Skeletal muscle tissue (tissue), 4 donors: ENCODE results near the gene PHF19. TPM values are rescaled to one million over a fixed set of nuclear protein-coding genes. Genes with fewer than 3 reads are reported as not detected.

Source experiments
- H3K27ac ChIP-seq: one replicate; pipeline ENCODE4 v1.7.0; 2013; ENCODE audit warnings: mild to moderate bottlenecking, low read depth, low read length, inconsistent platforms
- H3K27me3 ChIP-seq, 3 donors: one replicate each; pipeline ENCODE4 v1.7.0; 2013; ENCODE audit warnings: low read length in 3 of 3; ENCODE audit not compliant: control insufficient read depth in 3 of 3, insufficient read depth in 3 of 3
- H3K36me3 ChIP-seq, 3 donors: one replicate each; pipeline ENCODE4 v1.7.0; 2013; ENCODE audit warnings: low read length in 3 of 3; ENCODE audit not compliant: control insufficient read depth in 3 of 3, insufficient read depth in 3 of 3
- H3K4me1 ChIP-seq, 3 donors: one replicate each; pipeline ENCODE4 v1.7.0; 2013; ENCODE audit warnings: low read length in 3 of 3, mild to moderate bottlenecking in 3 of 3; ENCODE audit not compliant: control insufficient read depth in 3 of 3, insufficient read depth in 3 of 3
- H3K4me3 ChIP-seq, 3 donors: one replicate each; pipeline ENCODE4 v1.7.0; 2013; ENCODE audit warnings: low read length in 3 of 3
- H3K9ac ChIP-seq, 3 donors: one replicate each; pipeline ENCODE4 v1.7.0; 2013; ENCODE audit warnings: low read length in 3 of 3, mild to moderate bottlenecking in 3 of 3, moderate library complexity in 2 of 3, low read depth in 1 of 3
- H3K9me3 ChIP-seq, 3 donors: one replicate each; pipeline ENCODE4 v1.7.0; 2013; ENCODE audit warnings: low read length in 3 of 3; ENCODE audit not compliant: control insufficient read depth in 3 of 3
- total RNA-seq: library from RNA; depleted of rRNA; stranded (reverse); fragments of >200 nt; gene quantifications from one replicate; pipeline ENCODE4 v1.2.3, GENCODE V29; 2014
- donor health status: Osteomylitis.

PHF19 gene
- 14.1 TPM for total RNA-seq

GRCh38 chr9:120876842-120877240 lies at the start of gene PHF19:
Gene PHF19, minus strand, starts transcription at chr9:120877188. Its CDS starts 2,447 bp downstream, at chr9:120874741.
- H3K9ac ChIP-seq = peak within 1 kb of the TSS; percentile 59 to 82 (median 76)
- peak within 1 kb of the TSS; percentile 72 for H3K27ac ChIP-seq
- peak within 1 kb of the TSS; percentile 69 to 93 (median 85) for H3K4me3 ChIP-seq
- H3K4me1 ChIP-seq = peaks cover 0 to 15% (median 11%) of the 10 kb centered on the region in 3 donors
- H3K9me3 ChIP-seq = no peaks in the 10 kb centered on the region
- peaks cover 0 to 2% (median 0%) of the 10 kb centered on the region in 3 donors for H3K36me3 ChIP-seq
- H3K27me3 ChIP-seq = peaks cover 5 to 26% (median 19%) of the 10 kb centered on the region in 3 donors

- Histone ChIP-seq H3K4me1 (peaks cover 12 to 19% (median 15%) of the 10 kb centered on the region in 3 donors), H3K27ac (peak within 1 kb of the TSS; percentile 8), H3K9ac (peak within 1 kb of the TSS in 2 of 3 donors; percentile 25 to 42), H3K27me3 (no peaks in the 10 kb centered on the region), H3K9me3 (no peaks in the 10 kb centered on the region), H3K36me3 (peaks cover 0 to 2% (median 2%) of the 10 kb centered on the region in 3 donors), H3K4me3 (no peak within 1 kb of the TSS)
These were observed 49.5 kb upstream of the PHF19 start, which contains the start of gene TRAF1 for GRCh38 chr9:120926397-120926928. Gene TRAF1, minus strand, starts transcription at chr9:120926796. Its CDS starts 721 bp downstream, at chr9:120926075.

DNA sequence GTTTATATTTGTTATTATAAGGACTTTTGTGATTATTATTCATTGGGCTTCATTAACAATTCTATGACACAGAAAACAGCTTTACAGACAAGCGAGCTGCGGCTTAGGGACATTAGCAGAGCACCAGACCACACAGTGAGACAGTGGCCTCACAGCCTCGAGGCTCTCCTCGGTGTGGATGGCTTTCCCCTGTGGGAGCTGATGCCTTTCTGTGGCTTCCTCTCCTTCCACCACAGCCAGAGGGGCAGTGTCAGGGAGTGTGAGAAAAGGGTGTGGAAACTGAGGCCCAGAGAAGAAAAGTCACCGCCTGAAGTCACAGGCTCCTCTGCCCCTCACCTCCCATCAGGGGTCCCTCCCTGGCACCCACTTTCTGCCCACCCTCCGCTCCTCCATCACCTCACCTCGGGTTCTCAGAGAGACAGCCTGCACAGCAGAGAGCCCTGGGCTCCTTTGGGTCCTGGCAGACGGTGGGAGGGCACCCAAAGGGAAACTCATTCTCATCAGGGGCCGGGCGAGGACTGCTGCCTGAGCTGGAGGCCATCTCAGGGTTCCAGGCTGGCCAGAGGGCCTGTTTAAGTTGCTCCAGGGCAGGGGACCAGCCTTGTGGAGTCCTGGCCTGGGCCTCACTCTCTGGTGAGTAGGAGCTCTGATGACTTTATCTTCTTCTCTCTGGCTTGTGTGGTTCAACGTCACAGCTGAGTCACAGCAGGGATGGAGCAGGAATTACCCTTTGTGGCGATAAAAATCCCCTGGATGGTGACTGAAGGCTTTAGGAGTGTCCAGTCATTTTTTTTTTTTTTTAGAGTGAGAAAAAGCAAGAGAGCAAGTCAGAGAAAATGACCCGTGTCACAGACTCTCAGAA lies 48.8 kb upstream of the PHF19 start:
- peak overlapping the region; percentile 8 for H3K27ac ChIP-seq
- H3K9me3 ChIP-seq = no peaks in the 10 kb centered on the region
- peaks cover 11 to 14% (median 12%) of the 10 kb centered on the region in 3 donors for H3K4me1 ChIP-seq
- H3K36me3 ChIP-seq = peaks cover 0 to 2% (median 2%) of the 10 kb centered on the region in 3 donors
- H3K9ac ChIP-seq = peak overlapping the region in 2 of 3 donors; percentile 25 to 42
- no peak overlapping the region for H3K4me3 ChIP-seq
- no peaks in the 10 kb centered on the region for H3K27me3 ChIP-seq

GRCh38 chr9:120924698-120925534 lies 47.9 kb upstream of the PHF19 start:
- no peak overlapping the region for H3K27ac ChIP-seq
- H3K4me3 ChIP-seq = no peak overlapping the region
- H3K9ac ChIP-seq = no peak overlapping the region
- H3K4me1 ChIP-seq = peaks cover 17 to 20% (median 19%) of the 10 kb centered on the region in 3 donors
- H3K27me3 ChIP-seq = no peaks in the 10 kb centered on the region
- no peaks in the 10 kb centered on the region for H3K9me3 ChIP-seq
- H3K36me3 ChIP-seq = peaks cover 0 to 2% (median 2%) of the 10 kb centered on the region in 3 donors

GRCh38 chr9:120923620-120924328 lies 46.8 kb upstream of the PHF19 start:
- Histone ChIP-seq H3K4me1 (peaks cover 23 to 25% (median 25%) of the 10 kb centered on the region in 3 donors), H3K9ac (no peak overlapping the region), H3K27ac (no peak overlapping the region), H3K9me3 (no peaks in the 10 kb centered on the region), H3K4me3 (no peak overlapping the region), H3K27me3 (no peaks in the 10 kb centered on the region), H3K36me3 (peaks cover 0 to 2% (median 2%) of the 10 kb centered on the region in 3 donors)

GRCh38 chr9:120922404-120923195 lies 45.6 kb upstream of the PHF19 start:
- no peaks in the 10 kb centered on the region for H3K27me3 ChIP-seq
- no peak overlapping the region for H3K27ac ChIP-seq
- H3K36me3 ChIP-seq = peaks cover 0 to 2% (median 2%) of the 10 kb centered on the region in 3 donors
- H3K9ac ChIP-seq = no peak overlapping the region
- peaks cover 18 to 22% (median 21%) of the 10 kb centered on the region in 3 donors for H3K4me1 ChIP-seq
- H3K4me3 ChIP-seq = no peak overlapping the region
- no peaks in the 10 kb centered on the region for H3K9me3 ChIP-seq

- H3K27me3 ChIP-seq = no peaks in the 10 kb centered on the region
- H3K4me3 ChIP-seq = no peak overlapping the region
- peaks cover 19 to 26% (median 25%) of the 10 kb centered on the region in 3 donors for H3K4me1 ChIP-seq
- H3K9ac ChIP-seq = peak overlapping the region in 1 of 3 donors; percentile 3
- peaks cover 0 to 2% (median 2%) of the 10 kb centered on the region in 3 donors for H3K36me3 ChIP-seq
- H3K27ac ChIP-seq = no peak overlapping the region
- no peaks in the 10 kb centered on the region for H3K9me3 ChIP-seq
These were observed 44.7 kb upstream of the PHF19 start for GRCh38 chr9:120921661-120922181.

- peak overlapping the region; percentile 25 for H3K27ac ChIP-seq
- H3K27me3 ChIP-seq = no peaks in the 10 kb centered on the region
- H3K36me3 ChIP-seq = peaks cover 0 to 2% (median 2%) of the 10 kb centered on the region in 3 donors
- peak overlapping the region in 1 of 3 donors; percentile 40 for H3K9ac ChIP-seq
- H3K4me1 ChIP-seq = peaks cover 21 to 29% (median 28%) of the 10 kb centered on the region in 3 donors
- H3K9me3 ChIP-seq = no peaks in the 10 kb centered on the region
- H3K4me3 ChIP-seq = no peak overlapping the region
These were observed 43.8 kb upstream of the PHF19 start for GRCh38 chr9:120920806-120921178.
